GM12891 (cell line): ENCODE measurements around the gene SELENOH.

Experiments used
- POLR2A ChIP-seq: IDR thresholded peaks from 2 replicates; pipeline ENCODE4 v1.6.1; 2011; ENCODE audit warnings: low read depth, low read length, control low read depth
- TAF1 ChIP-seq: IDR thresholded peaks from 2 replicates; pipeline ENCODE4 v1.6.1; 2011; ENCODE audit warnings: low read depth, low read length, control low read depth

GRCh38 chr11:57752954-57753353, 11.7 kb downstream of the SELENOH start:
- TF ChIP-seq POLR2A (no peak), TAF1 (no peak)
